ENCODE results near the gene LYSMD2. TPM values are rescaled to one million over a fixed set of nuclear protein-coding genes. Genes with fewer than 3 reads are reported as not detected.

The LYSMD2 gene
- total RNA-seq, 1 donor from 2014 or later, result 4.2 TPM

GRCh38 chr15:51776952-51777569 is 39.6 kb upstream of the LYSMD2 start:
- Histone ChIP-seq H3K27me3 (ENCODE audit: low read depth) (no peaks in the 10 kb centered on the region), H3K36me3 (peaks cover 37% of the 10 kb centered on the region), H3K4me1 (peaks cover under 1% of the 10 kb centered on the region), H3K4me3 (no peak overlapping the region), H3K27ac (replicated peaks) (no peak overlapping the region), H3K9me3 (replicated peaks) (no peaks in the 10 kb centered on the region)
- TF ChIP-seq, protein P1, sequence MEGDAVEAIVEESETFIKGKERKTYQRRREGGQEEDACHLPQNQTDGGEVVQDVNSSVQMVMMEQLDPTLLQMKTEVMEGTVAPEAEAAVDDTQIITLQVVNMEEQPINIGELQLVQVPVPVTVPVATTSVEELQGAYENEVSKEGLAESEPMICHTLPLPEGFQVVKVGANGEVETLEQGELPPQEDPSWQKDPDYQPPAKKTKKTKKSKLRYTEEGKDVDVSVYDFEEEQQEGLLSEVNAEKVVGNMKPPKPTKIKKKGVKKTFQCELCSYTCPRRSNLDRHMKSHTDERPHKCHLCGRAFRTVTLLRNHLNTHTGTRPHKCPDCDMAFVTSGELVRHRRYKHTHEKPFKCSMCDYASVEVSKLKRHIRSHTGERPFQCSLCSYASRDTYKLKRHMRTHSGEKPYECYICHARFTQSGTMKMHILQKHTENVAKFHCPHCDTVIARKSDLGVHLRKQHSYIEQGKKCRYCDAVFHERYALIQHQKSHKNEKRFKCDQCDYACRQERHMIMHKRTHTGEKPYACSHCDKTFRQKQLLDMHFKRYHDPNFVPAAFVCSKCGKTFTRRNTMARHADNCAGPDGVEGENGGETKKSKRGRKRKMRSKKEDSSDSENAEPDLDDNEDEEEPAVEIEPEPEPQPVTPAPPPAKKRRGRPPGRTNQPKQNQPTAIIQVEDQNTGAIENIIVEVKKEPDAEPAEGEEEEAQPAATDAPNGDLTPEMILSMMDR (IDR thresholded peaks at IDR 0.05; ENCODE audit: borderline replicate concordance), result peak; percentile 83
- intact Hi-C loops (cut with micrococcal nuclease), result loop anchor here (1.0 kb wide), 1 partner anchor 127 kb away; no protein-coding TSS in a partner anchor
- no peak for DNase-seq

DNA sequence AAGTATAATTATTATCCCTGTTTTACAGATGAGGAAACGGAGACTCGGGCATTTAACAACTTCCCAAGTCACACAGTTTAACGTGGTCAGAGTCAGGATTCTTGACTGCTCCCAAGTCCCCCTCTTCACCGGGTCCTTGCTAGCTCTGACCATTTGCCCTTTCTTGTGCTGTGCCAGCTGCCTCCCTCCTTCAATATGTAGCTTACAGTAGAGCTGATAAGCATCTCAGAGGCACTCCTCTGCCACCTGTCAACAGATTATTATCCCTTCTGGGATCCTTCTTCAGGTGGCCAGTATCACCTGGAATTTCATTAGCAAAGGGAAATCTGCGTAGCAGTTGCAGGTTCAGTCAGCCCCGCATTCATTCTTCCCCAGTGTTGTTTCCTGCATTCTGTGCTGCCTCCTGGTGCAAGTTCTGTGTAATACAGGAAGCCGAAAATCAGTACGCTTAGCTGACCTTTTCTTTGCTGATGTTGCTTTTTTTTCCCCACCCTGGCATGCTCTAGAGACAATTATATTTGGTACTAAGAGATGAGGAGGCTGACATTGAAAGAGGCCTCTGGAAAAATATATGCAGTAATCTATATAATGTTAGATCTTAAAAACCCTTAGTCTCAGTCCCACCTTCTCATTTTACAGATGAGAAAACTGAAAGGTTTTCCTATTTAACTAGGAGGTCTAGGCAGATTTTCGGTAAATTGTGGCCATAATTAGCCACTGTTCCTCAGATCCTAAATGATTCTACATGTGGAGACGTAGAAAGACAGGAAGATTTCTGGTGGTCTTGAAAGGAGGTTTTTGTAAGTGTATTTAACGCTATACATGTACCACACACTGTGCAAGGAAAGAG is 38.7 kb upstream of the LYSMD2 start:
- DNase-seq, result no peak
- Histone ChIP-seq H3K27me3 (ENCODE audit: low read depth) (no peaks in the 10 kb centered on the region), H3K4me1 (peaks cover 6% of the 10 kb centered on the region), H3K9me3 (replicated peaks) (no peaks in the 10 kb centered on the region), H3K4me3 (no peak overlapping the region), H3K27ac (replicated peaks) (no peak overlapping the region), H3K36me3 (peaks cover 30% of the 10 kb centered on the region)
- TF ChIP-seq, protein P1 (IDR thresholded peaks at IDR 0.05; ENCODE audit: borderline replicate concordance), result peak; percentile 76
- intact Hi-C loops (cut with micrococcal nuclease), result loop anchor here (1.0 kb wide), 1 partner anchor 126 kb away; no protein-coding TSS in a partner anchor

GRCh38 chr15:51774916-51775315 is 37.5 kb upstream of the LYSMD2 start:
- H3K4me1 ChIP-seq, result peaks cover 6% of the 10 kb centered on the region
- H3K36me3 ChIP-seq, result peaks cover 30% of the 10 kb centered on the region
- H3K9me3 ChIP-seq (replicated peaks), result no peaks in the 10 kb centered on the region
- intact Hi-C loops (cut with micrococcal nuclease), result no loop called here
- H3K27ac ChIP-seq (replicated peaks), result no peak overlapping the region
- TF ChIP-seq, protein P1 (IDR thresholded peaks at IDR 0.05; ENCODE audit: borderline replicate concordance), result no peak
- H3K4me3 ChIP-seq, result no peak overlapping the region
- H3K27me3 ChIP-seq (ENCODE audit: low read depth), result no peaks in the 10 kb centered on the region
- DNase-seq, result no peak

DNA sequence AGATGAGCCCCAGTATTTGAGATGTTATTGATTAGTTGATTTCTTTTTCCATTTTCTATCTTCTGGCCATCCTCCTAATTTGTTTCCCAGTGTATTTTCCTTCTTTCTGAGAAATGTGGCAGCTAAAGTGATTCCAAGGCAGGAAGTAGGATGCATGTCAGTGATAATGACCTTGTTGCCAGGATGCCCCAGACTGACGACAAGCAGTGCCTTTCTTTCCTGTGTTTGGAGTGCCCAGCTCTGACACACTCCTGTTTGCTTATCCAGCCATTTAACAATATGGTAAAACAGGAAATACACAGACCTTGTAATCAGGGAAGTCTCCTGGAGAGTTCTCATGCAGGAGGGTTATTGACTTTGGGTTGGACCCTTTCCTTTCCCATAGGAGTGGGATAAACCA is 34.3 kb upstream of the LYSMD2 start:
- no peak overlapping the region for H3K4me3 ChIP-seq
- peaks cover 13% of the 10 kb centered on the region for H3K4me1 ChIP-seq
- H3K9me3 ChIP-seq (replicated peaks), result no peaks in the 10 kb centered on the region
- TF ChIP-seq, protein P1 (IDR thresholded peaks at IDR 0.05; ENCODE audit: borderline replicate concordance), result no peak
- DNase-seq, result no peak
- H3K27me3 ChIP-seq (ENCODE audit: low read depth), result no peaks in the 10 kb centered on the region
- no peak overlapping the region for H3K27ac ChIP-seq (replicated peaks)
- peaks cover 34% of the 10 kb centered on the region for H3K36me3 ChIP-seq
- intact Hi-C loops (cut with micrococcal nuclease), result no loop called here

DNA sequence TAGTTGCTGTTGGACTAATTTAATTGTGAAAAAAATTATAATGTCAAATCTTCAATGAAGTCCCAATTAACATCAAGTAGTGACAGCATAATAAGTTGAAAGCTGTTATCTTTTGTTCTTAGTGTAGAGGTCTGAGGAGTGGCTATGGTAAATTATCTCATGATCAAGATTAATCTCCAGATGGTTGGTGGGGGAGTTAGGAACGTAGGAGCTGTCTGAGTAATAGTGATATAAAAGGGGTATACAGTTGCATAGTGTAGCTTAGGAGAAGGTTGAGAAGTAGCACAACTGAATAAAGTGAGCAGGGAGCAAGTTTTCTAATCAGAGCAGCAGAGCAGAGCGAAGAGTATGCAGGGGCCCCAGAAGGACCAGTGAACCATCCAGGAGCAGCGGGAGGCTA is 33.4 kb upstream of the LYSMD2 start:
- H3K4me1 ChIP-seq, result peaks cover 13% of the 10 kb centered on the region
- no peaks in the 10 kb centered on the region for H3K9me3 ChIP-seq (replicated peaks)
- H3K27me3 ChIP-seq (ENCODE audit: low read depth), result no peaks in the 10 kb centered on the region
- H3K4me3 ChIP-seq, result no peak overlapping the region
- TF ChIP-seq, protein P1 (IDR thresholded peaks at IDR 0.05; ENCODE audit: borderline replicate concordance), result no peak
- H3K36me3 ChIP-seq, result peaks cover 34% of the 10 kb centered on the region
- intact Hi-C loops (cut with micrococcal nuclease), result no loop called here
- no peak overlapping the region for H3K27ac ChIP-seq (replicated peaks)
- DNase-seq, result no peak

All from left ventricle myocardium inferior (tissue), 1 donor.